Muscle layer of duodenum (tissue), 2 donors: ENCODE results near the gene NIT1.

ENCODE experiments used
- H3K27ac ChIP-seq: one replicate; pipeline ENCODE4 v1.7.0; 2013; ENCODE audit warnings: mild to moderate bottlenecking, low read length
- H3K27me3 ChIP-seq: one replicate; pipeline ENCODE4 v1.7.0; 2013; ENCODE audit warnings: low read depth, mild to moderate bottlenecking, control low read depth, low read length
- H3K36me3 ChIP-seq, 2 donors: one replicate each; pipeline ENCODE4 v1.7.0; 2013; ENCODE audit warnings: low read length in 2 of 2, control low read depth in 1 of 2, mild to moderate bottlenecking in 1 of 2; ENCODE audit not compliant: insufficient read depth in 2 of 2, control insufficient read depth in 1 of 2
- H3K4me1 ChIP-seq, 2 donors: one replicate each; pipeline ENCODE4 v1.7.0; 2013; ENCODE audit warnings: low read length in 2 of 2, mild to moderate bottlenecking in 2 of 2, control low read depth in 1 of 2, moderate library complexity in 1 of 2; ENCODE audit not compliant: insufficient read depth in 2 of 2, control insufficient read depth in 1 of 2
- H3K4me3 ChIP-seq, 2 donors: one replicate each; pipeline ENCODE4 v1.7.0; 2013; ENCODE audit warnings: low read length in 2 of 2, low read depth in 1 of 2, mild to moderate bottlenecking in 1 of 2
- H3K9me3 ChIP-seq, 2 donors: one replicate each; pipeline ENCODE4 v1.7.0; 2013; ENCODE audit warnings: low read length in 2 of 2, control low read depth in 1 of 2, mild to moderate bottlenecking in 1 of 2; ENCODE audit not compliant: control insufficient read depth in 1 of 2
- donor health status: healthy.

Gene NIT1

DNA sequence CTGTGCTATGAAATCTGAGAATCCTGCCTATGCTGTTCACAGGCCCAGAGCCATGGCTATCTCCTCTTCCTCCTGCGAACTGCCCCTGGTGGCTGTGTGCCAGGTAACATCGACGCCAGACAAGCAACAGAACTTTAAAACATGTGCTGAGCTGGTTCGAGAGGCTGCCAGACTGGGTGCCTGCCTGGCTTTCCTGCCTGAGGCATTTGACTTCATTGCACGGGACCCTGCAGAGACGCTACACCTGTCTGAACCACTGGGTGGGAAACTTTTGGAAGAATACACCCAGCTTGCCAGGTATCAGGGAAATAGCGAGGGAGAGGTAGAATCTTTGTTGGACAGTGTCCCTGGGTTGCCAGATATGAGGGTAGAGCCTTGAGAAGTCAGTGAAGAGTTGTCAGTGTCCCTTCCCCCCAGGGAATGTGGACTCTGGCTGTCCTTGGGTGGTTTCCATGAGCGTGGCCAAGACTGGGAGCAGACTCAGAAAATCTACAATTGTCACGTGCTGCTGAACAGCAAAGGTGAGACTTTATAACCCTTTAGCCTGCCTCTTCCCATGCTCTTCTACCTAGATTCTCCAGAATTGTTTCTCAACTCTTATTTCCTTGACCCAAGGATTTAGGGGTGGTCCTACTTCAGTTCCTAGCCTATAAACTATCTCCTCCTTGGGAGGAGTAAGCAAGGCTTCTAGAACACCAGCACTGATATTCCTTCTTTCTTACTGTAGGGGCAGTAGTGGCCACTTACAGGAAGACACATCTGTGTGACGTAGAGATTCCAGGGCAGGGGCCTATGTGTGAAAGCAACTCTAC is 1.4 kb downstream of the NIT1 start:
- Histone ChIP-seq H3K27ac (peak overlapping the region; percentile 88), H3K4me1 (peaks cover 15 to 37% of the 10 kb centered on the region in 2 donors), H3K4me3 (peak overlapping the region; percentile 99)

GRCh38 chr1:161121042-161121650 is 3.2 kb downstream of the NIT1 start:
- no peaks in the 10 kb centered on the region for H3K9me3 ChIP-seq
- peaks cover 41 to 46% of the 10 kb centered on the region in 2 donors for H3K36me3 ChIP-seq
- no peak overlapping the region for H3K27ac ChIP-seq
- H3K4me3 ChIP-seq = no peak overlapping the region
- H3K27me3 ChIP-seq = no peaks in the 10 kb centered on the region
- peaks cover 15 to 32% of the 10 kb centered on the region in 2 donors for H3K4me1 ChIP-seq

More for the DNA sequence above, 1.4 kb downstream of the NIT1 start:
- H3K9me3 ChIP-seq = no peaks in the 10 kb centered on the region
- peaks cover 33 to 43% of the 10 kb centered on the region in 2 donors for H3K36me3 ChIP-seq
- no peaks in the 10 kb centered on the region for H3K27me3 ChIP-seq

- H3K27ac ChIP-seq = no peak overlapping the region
- peaks cover 41 to 50% of the 10 kb centered on the region in 2 donors for H3K36me3 ChIP-seq
- peaks cover 15 to 28% of the 10 kb centered on the region in 2 donors for H3K4me1 ChIP-seq
- no peaks in the 10 kb centered on the region for H3K27me3 ChIP-seq
- no peak overlapping the region for H3K4me3 ChIP-seq
- no peaks in the 10 kb centered on the region for H3K9me3 ChIP-seq
These were observed 3.9 kb downstream of the NIT1 start for GRCh38 chr1:161121834-161122233.

GRCh38 chr1:161122967-161123366 is 5.1 kb downstream of the NIT1 start:
- Histone ChIP-seq H3K36me3 (peaks cover 48 to 54% of the 10 kb centered on the region in 2 donors), H3K4me3 (no peak overlapping the region), H3K9me3 (no peaks in the 10 kb centered on the region), H3K4me1 (peaks cover 15 to 35% of the 10 kb centered on the region in 2 donors), H3K27me3 (no peaks in the 10 kb centered on the region), H3K27ac (no peak overlapping the region)

DNA sequence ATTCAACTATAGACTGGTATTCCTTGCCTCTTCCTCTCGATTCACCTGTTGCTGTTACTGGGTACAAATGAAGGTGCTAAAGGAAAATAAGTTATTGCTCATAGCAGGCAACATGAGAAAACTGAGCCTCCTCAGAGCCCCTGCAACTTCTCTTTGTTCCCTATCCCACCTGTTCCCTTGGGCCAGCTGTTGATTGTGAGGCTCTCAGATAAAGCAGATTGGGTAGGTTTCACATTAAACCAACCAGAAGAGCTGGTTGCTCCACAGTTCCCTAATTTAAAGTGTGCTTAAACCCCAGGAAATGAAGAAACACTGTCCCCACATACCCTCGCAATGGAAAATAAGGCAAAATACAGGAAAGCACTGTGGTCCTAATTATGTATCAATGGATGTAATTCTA is 9.7 kb downstream of the NIT1 start:
- Histone ChIP-seq H3K27me3 (no peaks in the 10 kb centered on the region), H3K9me3 (no peaks in the 10 kb centered on the region), H3K4me1 (peaks cover 10 to 50% of the 10 kb centered on the region in 2 donors), H3K4me3 (no peak overlapping the region), H3K27ac (no peak overlapping the region), H3K36me3 (peaks cover 42 to 58% of the 10 kb centered on the region in 2 donors)

DNA sequence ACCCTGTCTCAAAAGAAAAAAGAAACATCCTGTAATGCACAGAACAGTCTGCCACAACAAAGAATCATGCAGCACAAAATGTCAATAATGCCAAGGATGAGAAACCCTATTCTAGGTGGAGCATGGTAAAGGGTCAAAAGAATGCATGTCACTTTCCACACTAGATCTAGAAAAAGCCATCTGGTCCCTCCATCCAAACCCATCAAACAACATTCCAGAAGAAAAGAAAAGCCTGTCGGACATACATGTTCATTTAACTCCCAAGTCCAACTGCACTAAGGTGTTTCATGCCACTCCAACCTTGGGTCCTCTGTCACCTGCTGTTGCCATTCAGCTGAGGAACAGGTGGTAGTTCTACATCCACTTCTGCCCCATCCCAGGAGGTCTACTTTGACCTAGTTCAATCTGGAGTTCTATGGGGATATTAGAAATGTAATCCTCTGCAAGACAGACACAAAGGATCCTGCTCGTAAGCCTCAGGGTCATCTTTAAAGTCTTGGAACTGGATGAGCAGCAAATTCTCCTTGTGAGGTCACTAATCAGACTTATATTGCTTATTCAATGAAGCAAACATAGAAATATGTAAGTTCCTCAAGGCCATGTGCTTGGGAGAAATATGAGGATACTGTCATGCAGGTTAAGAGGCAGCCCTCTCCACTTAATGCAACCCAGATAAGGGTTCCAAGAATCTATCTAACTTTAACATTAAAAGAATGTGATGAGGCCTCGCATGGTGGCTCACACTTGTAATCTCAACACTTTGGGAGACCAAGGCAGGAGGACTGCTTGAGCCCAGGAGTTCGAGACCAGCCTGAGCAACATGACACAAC is 10.9 kb downstream of the NIT1 start:
- Histone ChIP-seq H3K4me1 (peaks cover 10 to 56% of the 10 kb centered on the region in 2 donors), H3K36me3 (peaks cover 35 to 48% of the 10 kb centered on the region in 2 donors), H3K4me3 (no peak overlapping the region), H3K9me3 (no peaks in the 10 kb centered on the region), H3K27me3 (no peaks in the 10 kb centered on the region), H3K27ac (no peak overlapping the region)

DNA sequence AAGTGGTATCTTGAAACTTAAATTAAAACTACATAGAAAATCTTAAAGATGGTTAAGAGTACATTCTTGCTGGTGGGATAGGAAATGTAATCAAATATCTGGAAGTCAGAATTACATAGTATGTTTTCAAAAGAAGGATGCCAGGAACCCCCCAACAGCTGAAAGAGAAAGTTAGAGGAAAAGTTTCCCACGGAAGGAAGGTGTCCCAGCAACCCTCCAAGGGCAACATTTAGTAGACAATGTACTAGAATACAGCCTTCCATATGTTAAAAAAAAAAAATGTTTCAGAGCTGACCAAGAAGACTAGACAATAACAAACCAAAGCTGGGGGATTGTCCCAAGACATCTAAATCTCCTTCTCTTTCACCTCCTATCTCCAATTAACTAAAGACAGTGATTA is 12.4 kb downstream of the NIT1 start:
- Histone ChIP-seq H3K36me3 (peaks cover 22 to 40% of the 10 kb centered on the region in 2 donors), H3K9me3 (no peaks in the 10 kb centered on the region), H3K27ac (no peak overlapping the region), H3K4me1 (peaks cover 10 to 63% of the 10 kb centered on the region in 2 donors), H3K4me3 (peak overlapping the region in 1 of 2 donors; percentile 86), H3K27me3 (no peaks in the 10 kb centered on the region)

DNA sequence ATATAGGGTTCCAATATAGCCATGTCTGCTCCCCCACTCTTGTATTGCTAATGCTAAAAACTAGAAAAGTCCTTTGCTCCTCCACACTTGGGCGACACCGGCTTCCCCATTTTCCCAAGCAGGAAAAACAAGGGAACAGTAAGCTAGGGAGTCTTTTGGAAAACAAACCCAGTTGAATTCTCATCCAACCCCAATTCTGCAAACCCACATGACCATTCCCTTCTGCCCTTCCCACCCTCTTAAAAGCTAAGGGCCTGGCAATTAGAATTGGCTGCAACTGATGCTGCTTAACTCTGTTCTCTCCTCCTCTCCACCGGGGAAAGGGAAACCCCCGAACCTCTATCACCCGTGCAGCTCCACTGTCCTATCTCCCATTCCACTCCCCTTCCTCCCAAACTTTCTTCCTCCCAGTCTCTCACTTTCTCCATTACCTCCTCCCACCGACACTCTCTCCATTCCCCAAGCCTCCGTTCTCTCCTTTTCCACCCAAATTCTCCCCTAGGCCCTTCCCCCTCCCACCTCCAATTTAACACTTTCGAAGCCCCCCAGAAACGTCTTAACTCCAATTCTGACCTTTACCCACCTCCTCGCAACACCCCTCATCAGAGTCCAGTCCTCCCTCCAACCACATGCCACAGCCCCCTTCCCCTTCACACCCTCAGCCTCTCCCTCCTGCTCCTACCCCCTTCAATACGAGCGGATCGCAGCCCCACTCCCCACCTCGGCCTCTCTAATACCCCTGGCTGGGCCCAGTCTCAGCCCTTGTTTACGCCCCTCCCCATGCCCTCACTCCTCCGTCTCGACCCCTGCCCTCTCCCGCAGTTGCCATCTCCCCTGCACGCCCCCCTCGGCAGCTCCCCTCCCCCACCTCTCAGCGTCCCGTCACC is 13.9 kb downstream of the NIT1 start:
- Histone ChIP-seq H3K4me3 (peak overlapping the region; percentile 86), H3K9me3 (no peaks in the 10 kb centered on the region), H3K27me3 (no peaks in the 10 kb centered on the region), H3K4me1 (peaks cover 10 to 61% of the 10 kb centered on the region in 2 donors), H3K36me3 (peaks cover 22 to 36% of the 10 kb centered on the region in 2 donors), H3K27ac (peak overlapping the region; percentile 95)

DNA sequence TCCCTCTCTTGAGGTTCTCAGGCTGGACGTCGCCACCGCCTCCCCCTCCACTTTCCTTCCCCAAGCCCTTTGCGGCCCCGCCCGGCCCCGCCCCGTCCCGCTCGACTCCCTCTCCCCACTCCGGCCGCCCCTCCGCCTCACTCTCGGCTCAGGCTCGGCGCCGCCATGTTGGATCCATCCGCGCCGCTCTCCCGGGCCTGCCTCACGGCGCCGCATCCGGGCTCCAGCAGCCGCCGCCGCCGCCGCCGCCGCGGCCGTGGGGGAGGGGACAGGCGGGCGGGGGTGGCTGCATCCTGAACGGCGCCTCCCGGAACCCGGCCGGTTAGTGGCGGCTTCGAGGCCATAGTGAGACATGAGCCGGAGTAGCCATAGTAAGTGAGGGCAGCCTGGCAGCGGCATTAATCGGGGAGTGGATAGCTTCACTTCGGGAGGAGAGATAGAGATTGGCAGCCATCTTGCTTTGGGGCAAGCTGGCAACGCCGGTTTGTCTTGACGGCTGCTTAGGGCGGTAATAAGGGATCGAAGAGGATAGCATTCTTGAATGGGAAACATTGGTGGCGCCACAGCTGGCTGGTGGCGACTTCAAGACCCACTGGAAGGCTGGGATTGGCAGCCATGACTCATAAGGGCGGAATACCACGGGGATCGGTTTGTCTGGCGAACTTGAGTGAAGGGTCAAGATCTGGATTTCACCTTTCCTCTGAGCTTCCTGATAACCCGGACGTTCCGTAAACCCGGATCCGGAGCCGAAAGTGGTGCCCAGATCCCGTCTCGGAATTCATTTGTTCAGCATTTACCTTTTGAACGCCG is 14.7 kb downstream of the NIT1 start, which contains the start of gene DEDD:
TSS of gene DEDD (minus strand) at position 258 of the 810 bp plus-strand sequence. CDS start 8,205 bp downstream, outside the sequence.
- Histone ChIP-seq H3K4me3 (peak within 1 kb of the TSS; percentile 86 to 98), H3K27ac (peak within 1 kb of the TSS; percentile 99), H3K4me1 (peaks cover 10 to 58% of the 10 kb centered on the region in 2 donors), H3K27me3 (no peaks in the 10 kb centered on the region), H3K9me3 (no peaks in the 10 kb centered on the region), H3K36me3 (peaks cover 18 to 32% of the 10 kb centered on the region in 2 donors)
